ENCODE data around the gene LOXL4.
A peak's percentile ranks its signal among the peaks of the same experiment; 100 is the strongest.

The LOXL4 gene

GRCh38 chr10:98267894-98268693 is at the start of gene LOXL4:
TSS of gene LOXL4 (minus strand) at chr10:98268194. CDS start at chr10:98263019, 5,175 bp downstream.
- DNase-seq = peak; percentile 3

GRCh38 chr10:98316661-98317060 is 48.7 kb upstream of the LOXL4 start:
- no peak for DNase-seq

- DNase-seq = no peak
Measured at GRCh38 chr10:98316170-98316569, 48.2 kb upstream of the LOXL4 start.

- DNase-seq = no peak
Measured at GRCh38 chr10:98314532-98315284, 46.7 kb upstream of the LOXL4 start.

GRCh38 chr10:98313598-98313997 is 45.6 kb upstream of the LOXL4 start:
- no peak for DNase-seq

GRCh38 chr10:98312822-98313221 is 44.8 kb upstream of the LOXL4 start:
- no peak for DNase-seq

GRCh38 chr10:98312349-98312748 is 44.4 kb upstream of the LOXL4 start:
- DNase-seq = no peak

- DNase-seq = no peak
Measured at GRCh38 chr10:98310701-98311100, 42.7 kb upstream of the LOXL4 start.

- DNase-seq = no peak
Measured at GRCh38 chr10:98309366-98310355, 41.7 kb upstream of the LOXL4 start.

- no peak for DNase-seq
Measured at GRCh38 chr10:98308669-98309365, 40.8 kb upstream of the LOXL4 start.

GRCh38 chr10:98307916-98308541 is 40.0 kb upstream of the LOXL4 start:
- DNase-seq = no peak

- no peak for DNase-seq
Measured at GRCh38 chr10:98306501-98306900, 38.5 kb upstream of the LOXL4 start.

GRCh38 chr10:98303569-98303968 is 35.6 kb upstream of the LOXL4 start:
- DNase-seq = no peak

GRCh38 chr10:98302741-98303365 is 34.9 kb upstream of the LOXL4 start:
- DNase-seq = no peak

GRCh38 chr10:98301664-98302319 is 33.8 kb upstream of the LOXL4 start:
- DNase-seq = no peak

- DNase-seq = no peak
Measured at GRCh38 chr10:98300526-98301229, 32.7 kb upstream of the LOXL4 start.

- DNase-seq = no peak
Measured at GRCh38 chr10:98299341-98299740, 31.3 kb upstream of the LOXL4 start.

GRCh38 chr10:98296524-98296923 is 28.5 kb upstream of the LOXL4 start:
- no peak for DNase-seq

GRCh38 chr10:98295907-98296306 is 27.9 kb upstream of the LOXL4 start:
- no peak for DNase-seq

- DNase-seq = no peak
Measured at GRCh38 chr10:98295401-98295811, 27.4 kb upstream of the LOXL4 start.
